PC-3 (cell line): ENCODE measurements around the gene CANX.

Source experiments
- CTCF ChIP-seq: fragments of 300-600 bp; sonication (generic); conservative IDR thresholded peaks from 2 replicates; pipeline ENCODE4 v1.5.1; 2017; ENCODE audit warnings: antibody characterized with exemption, low read depth, mild to moderate bottlenecking, low read length
- EZH2 ChIP-seq: fragments of 300-600 bp; sonication (generic); IDR thresholded peaks from one replicate; pipeline ENCODE4 v1.6.1; 2017; ENCODE audit warnings: antibody characterized with exemption, mild to moderate bottlenecking, low read length; ENCODE audit not compliant: unreplicated experiment
- EZH2phosphoT487 ChIP-seq: fragments of 300-600 bp; sonication (generic); IDR thresholded peaks from 2 replicates; pipeline ENCODE4 v1.6.1; 2018; ENCODE audit warnings: mild to moderate bottlenecking, antibody characterized with exemption, low read length, borderline replicate concordance

GRCh38 chr5:179780362-179780761, 81.6 kb downstream of the CANX start:
- TF ChIP-seq EZH2phosphoT487 (no peak), CTCF (no peak), EZH2 (no peak)
